Measurements from ENCODE around the gene EGFL7.
A peak's percentile ranks its signal among the peaks of the same experiment; 100 is the strongest.
"Not testable (repeated sequence)": the region's sequence is repeated elsewhere in the genome, so short reads cannot be mapped to it uniquely, and the experiment has no call there.

The EGFL7 gene

DNA sequence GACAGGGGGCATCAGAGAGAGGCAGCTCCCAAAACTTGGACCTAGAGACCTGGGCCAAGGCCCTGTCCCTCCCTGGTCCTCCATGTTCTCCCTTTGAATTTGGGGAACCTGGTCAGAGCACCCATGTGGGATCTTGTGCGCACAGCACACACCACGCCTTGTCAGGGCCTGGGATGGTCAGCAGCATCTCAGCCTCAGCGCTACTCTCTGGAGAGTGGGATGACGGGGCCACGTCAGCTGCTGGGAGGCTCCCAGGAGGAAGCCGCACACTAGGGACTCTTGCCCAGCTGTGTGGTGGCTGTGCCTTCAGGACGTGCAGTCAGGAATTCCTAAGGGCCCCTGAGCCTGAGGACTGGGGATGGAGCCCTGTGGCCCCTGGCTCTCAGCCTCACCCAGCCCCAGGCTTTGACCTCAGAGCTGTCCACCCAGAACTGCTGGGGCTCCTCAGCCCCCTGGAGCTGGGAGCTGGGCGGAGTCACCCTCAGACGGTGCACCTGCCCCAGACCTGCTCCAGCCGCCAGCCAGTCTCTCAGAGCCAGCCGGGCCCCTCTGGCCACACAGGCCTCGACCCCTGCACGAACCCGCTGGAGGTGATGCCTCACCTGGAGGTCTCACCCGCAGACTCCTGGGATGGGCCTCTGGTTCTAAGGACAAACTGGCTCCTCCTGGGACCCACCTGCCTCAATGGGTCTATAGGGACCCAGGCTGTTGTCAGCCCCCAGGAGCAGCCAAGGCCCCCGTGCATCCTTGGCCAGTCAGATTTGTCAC lies 38.3 kb upstream of the EGFL7 start:
- no peak for DNase-seq (ENCODE audit: low read depth in 2 of 2)

DNA sequence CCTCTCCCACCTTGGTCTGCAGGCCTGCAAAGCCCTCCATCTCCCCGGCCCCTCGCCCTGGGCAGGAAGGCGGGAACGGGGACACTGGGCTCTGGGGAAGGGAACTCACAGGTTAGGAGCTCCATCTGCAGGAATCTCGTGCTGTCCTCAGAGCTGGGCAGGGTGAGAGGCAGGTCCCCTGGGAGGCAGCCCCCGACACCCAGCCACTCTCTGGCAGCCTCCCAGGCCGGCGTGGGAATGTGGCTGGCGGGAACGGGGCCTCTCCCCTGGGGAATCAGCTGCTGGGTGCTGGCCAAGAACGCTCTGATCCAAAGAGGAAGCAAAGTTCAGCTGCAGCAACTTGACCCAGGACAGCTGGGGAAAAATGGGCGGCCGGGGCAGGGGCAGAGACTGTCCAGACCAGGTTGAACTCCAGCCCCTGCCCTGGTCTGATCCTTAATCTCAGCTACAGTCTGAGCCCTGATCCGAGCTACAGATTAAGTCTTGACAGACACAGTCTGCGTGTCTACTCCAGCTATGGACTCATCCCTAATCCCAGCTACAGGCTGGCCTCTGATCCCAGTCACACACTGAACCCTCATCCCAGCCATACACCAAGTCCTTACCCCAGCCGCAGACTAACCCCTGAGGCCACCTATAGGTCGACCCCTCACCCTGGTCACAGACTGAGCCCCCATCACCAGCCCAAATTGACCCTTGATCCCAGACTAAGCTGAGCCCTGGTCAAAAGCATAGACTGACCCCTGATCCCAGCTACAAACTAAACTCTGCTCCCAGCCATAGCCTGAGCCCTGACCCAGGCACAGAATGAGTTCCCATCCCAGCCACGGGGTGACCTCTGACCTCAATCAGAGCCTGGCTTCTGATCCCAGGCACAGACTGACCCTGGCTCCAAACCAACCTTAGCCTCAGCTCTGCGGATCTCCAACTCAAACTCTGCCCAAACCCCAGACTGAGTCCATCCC lies 37.3 kb upstream of the EGFL7 start:
- no peak for DNase-seq (ENCODE audit: low read depth in 2 of 2)

DNA sequence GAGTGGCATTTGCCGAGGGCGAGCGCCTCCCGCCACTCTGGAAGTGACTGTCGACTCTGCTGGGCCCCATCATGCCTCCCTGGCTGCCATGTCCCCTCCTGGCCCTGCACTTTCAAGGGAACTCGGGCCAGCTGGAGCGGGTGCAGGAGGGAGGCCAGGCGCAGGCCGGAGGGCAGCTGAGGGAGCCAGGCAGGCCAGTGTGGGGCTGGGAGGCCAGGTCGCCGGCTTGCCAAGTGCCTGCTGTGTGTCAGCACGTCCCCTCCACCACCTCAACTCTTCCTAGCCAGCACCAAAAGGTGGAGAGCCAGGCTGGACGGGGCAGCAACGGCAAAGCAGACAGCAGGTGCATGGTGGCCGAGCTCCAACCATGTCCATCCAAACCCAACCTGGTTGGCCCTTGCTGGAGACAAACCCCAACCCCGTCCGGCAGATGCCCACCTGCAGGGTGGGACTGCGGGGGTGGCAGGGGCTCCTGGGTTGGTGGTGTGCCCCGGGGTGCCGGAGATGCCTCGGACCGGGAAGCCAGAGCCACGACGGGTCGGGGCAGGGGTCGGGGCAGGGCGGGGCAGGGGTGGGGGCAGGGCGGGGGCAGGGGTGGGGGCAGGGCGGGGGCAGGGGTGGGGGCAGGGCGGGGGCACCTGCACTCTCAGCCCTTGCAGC lies 36.5 kb upstream of the EGFL7 start:
- DNase-seq (ENCODE audit: low read depth in 2 of 2): no peak

DNA sequence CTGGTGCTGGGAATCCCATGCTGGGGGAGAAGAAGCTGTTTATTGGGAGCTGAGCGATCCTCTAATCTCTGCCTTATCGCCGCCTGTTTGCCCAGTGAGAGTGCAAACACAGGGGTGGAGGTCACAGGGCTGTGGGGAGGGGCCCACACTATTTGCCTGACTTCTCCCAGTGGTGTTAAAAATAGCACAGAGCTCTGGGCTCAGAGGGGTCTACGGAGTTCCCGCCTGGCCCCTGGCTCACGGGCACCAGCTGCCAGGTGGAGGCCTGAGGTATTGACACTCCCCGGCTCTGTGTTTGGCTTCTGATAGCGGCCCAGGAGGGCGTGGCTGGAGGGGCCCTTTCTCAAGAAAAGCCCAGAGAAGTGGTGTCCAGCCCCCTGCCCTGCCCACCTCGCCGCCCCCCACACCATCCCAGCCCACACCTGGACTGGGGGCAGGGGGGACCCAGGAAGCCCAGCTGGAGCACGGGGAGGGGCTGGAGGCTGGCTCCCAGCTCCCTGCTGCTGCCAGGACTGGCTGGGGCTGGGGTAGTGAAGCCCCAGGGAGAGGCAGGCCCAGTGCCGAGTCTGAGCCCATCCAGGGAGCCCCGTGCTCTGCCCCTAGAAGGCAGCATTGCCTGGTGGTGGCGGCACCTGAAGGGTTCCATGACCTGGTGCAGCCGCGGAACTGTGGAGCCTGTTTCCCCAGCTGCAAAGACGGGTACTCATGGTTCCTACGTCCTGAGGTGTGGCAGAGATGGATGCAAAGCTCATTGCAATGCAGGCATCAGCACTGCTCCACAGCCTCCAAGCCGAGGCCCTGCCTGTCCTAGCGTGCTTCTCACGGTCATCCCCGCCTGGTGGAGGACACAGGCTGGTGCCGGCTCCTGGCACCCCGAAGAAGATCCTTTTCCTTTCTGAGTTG lies 35.7 kb upstream of the EGFL7 start:
- DNase-seq (ENCODE audit: low read depth in 2 of 2): no peak

DNA sequence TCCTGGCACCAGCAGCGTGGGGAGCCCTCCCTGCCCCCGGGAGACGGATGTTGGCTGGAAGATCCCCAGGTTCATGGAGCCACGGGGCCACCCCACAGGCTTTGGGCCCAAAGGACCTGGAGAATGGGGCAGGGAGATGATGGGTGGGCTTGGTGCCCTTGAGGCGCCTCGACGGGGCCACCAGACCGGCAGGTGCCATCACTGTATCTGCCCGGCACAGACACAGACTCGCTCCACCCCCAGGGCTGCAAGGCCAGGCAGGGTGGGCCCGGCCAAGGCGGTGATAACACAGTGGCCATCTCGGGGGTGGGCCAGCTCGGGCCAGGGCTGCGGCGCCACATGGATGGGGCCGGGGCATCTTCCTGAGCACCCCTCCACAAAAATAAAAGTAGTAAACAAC lies 35.0 kb upstream of the EGFL7 start:
- no peak for DNase-seq (ENCODE audit: low read depth in 2 of 2)

DNA sequence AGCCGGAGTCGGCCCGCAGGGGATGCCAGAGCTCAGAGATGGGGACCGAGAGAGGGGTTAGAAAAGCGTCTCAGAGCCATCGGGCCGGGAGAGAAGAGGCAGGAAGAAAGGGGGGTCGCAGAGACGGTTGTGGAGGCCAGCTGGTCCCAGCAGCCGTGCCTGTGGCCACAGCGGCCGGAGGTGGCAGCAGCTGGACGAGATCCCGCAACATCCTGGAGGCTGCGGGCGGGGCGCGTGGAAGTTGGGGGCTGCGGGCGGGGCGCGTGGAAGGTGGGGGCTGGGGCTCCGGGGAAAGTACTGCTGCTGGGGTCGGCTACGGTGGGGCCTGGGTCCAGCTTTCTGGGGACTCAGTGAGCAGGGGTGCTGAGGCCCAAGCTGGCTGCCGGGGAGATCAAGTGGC lies 34.4 kb upstream of the EGFL7 start:
- no peak for DNase-seq (ENCODE audit: low read depth in 2 of 2)

DNA sequence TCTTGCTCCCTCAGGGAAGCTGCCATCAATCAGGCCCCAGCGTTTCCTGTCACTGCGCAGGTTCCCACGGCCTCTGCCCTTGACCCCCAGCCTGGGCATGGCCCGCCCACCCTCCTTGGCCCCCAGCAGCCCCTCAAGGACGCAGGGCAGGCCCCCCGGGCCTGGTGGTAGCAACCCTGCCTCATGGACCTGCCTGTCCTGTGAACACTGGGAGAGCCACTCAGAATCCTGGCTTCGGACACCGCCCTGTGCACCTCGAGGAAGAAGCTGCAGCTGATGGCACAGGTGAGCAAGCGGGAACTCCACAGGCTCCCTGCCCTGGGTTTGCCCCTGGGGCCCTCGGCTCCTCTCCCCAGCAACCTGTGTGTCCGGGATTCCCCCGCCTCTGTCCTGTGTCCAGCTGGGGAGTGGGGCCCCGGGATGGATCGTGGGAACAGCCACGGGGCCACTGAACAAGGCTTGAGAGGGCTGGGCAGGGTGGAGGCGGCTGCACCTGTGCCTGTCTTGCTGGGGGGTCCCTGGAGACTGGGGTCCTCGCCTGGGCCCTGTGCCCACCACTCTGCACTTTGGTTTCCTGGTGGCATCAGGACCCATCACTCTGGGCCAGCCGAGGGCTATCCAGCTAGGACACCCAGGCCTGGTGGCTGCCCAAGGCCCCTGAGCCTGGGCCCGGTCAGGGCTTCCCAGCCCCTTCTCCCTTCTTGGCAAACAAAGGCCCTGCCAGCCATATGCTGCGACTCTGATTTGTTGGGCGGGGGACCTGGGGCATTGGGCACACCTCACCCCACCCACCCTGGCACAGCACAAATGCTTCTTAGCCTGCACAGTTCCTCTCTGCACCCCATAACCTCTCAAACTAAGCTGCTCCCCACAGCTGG lies 33.5 kb upstream of the EGFL7 start:
- no peak for DNase-seq (ENCODE audit: low read depth in 2 of 2)

DNA sequence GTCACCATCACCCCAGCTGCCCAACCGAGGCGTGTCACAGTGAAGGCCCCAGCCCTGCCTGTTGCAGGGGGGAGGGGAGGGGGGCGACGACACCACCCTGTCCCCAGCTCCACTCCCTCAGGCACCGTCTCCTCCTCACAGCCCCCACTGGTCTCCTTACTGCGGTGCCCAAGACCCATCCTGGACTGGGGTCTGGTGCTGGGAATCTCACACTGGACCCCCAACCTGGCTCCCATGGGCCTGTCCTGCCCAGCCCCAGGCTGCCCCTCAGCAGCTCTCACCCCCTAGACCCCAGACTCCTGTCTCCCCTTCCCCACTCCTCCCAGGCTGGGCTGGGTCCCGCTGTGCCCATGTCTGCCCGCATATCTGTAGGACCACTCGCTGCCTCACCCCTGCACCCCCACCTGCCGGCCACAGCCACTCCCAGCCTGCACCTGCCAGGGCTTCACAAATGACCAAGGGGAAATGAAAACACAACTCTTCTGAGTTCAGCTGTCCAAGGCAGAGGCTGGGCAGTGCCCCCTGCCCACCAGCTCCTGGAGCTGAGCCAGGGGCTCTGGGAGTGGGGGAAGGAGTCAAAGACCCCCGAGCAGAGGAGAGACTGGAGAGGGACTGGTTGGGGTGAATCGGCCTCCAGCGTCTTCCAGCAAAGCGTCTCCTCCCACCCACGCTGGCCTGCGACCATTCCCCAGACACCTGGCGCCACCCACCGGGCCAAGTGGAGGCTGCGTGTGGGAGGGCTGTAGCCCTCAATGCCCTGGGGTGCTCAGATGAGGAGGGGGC lies 32.6 kb upstream of the EGFL7 start:
- peak; percentile 33 to 44 for DNase-seq (ENCODE audit: low read depth in 2 of 2)

DNA sequence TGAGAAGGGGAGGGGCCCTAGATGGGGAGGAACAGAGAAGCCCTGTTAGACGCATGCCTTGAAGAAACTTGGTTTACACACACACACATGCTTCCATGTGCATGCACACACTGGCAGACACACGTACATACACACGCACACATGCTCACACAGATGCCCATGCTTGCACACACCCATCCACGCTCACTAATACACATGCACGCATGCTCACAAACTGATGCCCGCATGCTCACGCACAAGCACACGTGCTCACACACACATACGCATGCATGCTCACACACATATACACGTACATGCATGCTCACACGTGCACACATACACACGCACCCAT lies 32.1 kb upstream of the EGFL7 start:
- DNase-seq (ENCODE audit: low read depth in 2 of 2): no peak

DNA sequence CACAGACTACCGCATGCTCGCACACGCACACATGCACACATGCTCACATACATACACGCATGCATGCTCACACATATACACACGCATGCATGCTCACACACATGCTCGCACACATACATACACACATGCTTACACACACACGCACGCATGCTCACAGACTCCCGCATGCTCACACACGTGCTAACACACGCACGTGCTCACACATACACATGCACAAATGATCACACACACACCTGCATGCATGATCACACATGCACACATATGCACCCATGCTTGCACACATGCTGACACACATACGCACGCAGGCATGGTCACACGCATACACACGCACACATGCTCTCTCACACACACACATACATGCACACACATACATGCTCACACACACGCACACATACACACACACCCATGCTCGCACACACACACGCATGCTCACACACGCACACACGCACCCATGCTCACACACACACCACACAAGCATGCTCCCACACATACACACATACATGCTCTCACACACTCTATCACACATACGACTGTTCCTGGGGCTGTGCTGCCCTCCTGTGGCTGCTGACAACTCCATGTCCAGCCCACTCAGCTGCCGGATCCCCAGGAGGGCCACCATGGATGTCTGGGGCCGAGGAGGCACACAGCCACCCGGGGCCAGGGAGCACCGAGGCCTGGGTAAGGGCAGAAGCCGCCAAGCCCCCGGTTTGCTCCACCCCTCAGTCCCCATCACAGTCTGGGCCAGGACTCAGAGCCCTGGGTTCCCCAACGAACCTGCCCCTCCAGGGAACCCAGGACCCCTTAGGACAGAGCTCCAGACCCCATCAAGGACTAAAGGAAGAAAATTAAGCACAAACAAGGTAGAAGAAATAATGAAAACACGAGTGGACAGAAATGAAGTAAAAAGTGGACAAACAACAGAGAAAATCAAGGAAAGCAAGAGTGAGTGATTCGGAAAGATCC lies 31.4 kb upstream of the EGFL7 start:
- peak; percentile 45 to 64 for DNase-seq (ENCODE audit: low read depth in 2 of 2)

DNA sequence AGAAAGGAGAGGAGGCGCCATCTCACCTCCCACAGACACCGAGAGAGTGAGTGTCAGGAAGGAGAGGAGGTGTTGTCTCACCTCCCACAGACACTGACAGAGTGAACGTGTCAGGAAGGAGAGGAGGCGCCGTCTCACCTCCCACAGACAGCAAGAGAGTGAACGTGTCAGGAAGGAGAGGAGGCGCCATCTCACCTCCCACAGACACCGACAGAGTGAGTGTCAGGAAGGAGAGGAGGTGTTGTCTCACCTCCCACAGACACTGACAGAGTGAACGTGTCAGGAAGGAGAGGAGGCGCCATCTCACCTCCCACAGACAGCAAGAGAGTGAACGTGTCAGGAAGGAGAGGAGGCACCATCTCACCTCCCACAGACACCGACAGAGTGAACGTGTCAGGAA lies 30.6 kb upstream of the EGFL7 start:
- not testable (repeated sequence) for DNase-seq (ENCODE audit: low read depth in 2 of 2)

DNA sequence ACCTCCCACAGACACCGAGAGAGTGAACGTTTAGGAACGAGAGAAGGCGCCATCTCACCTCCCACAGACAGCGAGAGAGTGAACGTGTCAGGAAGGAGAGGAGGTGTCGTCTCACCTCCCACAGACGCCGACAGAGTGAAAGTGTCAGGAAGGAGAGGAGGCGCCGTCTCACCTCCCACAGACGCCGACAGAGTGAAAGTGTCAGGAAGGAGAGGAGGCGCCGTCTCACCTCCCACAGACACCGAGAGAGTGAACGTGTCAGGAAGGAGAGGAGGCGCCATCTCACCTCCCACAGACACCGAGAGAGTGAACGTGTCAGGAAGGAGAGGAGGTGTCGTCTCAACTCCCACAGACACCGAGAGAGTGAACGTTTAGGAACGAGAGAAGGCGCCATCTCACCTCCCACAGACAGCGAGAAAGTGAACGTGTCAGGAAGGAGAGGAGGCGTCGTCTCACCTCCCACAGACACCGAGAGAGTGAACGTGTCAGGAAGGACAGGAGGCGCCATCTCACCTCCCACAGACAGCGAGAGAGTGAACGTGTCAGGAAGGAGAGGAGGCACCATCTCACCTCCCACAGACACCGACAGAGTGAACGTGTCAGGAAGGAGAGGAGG lies 30.1 kb upstream of the EGFL7 start:
- not testable (repeated sequence) for DNase-seq (ENCODE audit: low read depth in 2 of 2)

DNA sequence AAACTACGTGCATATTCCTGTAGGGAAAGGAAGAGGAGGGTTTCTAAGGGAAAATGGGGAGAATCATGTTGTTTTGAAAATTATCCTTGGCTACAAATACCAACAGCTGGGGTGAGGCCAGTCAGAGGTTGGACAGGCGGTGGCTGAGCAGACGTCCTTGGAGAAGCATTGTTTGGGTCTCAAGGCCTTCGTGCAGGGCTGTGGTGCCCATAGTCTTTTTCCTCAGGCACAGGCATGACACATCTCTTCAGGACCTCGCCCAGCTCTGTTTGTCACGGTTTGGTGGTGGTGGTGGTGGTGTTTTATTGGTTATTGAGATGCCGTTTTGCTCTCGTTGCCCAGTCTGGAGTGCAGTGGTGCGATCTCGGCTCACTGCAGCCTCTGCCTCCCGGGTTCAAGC lies 27.8 kb upstream of the EGFL7 start:
- DNase-seq (ENCODE audit: low read depth in 2 of 2): no peak

DNA sequence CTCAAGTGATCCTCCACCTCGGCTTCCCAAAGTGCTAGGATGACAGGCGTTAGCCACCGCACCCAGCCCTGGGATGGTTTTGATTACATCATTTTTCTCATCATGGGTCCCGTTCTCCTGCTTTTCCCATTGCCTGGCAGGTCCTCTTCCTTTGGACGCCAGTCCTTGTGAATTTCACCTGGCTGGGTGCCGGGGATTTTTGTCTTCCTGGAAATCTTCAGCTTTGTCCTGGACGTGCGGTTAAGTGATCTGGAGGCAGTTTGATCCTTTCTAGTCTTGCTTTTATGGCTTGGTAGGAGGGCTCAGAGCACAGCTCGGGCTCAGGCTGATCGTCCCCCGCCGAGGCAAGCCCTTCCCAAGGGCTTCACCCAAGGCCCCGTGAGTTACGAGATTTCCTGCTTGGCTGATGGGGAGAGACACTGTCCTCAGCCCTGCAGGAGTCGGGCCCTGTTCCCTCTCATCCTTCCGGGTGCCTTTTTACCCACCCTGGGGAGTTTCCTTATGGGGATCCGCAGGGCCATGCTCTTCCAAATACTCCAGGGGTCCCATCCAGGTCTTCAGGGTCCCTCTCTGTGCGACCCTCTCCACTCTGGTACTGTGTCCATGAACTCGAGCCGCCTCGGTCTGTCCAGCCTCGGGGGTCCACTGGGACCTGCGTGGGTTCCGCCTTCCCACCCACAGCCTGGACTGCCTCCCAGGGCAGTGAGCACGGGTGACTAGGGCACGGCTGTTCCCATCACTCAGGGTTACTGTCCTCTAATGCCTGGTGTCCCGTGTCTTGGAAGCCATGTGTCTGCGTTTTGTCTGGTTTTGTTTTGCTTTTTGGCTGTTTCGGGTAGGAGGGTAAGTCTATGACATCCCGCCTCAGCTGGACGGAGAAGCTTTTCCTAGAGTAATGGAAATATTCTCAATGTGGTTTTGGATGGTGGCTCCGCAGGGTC lies 22.3 kb upstream of the EGFL7 start:
- no peak for DNase-seq (ENCODE audit: low read depth in 2 of 2)

DNA sequence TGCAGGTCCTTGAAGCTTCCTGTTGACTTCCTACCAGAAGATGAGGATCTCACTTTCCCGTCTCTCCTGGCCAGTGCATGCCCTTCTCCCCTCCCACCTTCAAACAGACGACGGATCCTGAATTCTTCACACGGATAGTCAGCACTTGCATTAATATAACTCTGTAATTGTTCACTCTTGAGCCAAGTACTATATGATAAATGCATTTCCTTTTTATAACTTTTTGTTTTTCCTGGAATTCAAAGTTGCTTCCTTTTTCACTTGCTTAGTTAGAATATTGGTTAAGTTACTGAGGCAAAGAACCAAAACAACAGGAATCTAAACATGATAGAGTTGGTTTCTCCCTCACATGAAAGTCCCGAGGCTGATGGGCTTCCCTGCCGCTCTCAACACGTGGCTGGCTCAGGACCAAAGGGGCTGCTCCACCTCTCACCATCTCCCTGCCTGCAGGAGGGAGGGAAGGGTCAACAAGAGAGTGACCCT lies 20.2 kb upstream of the EGFL7 start:
- no peak for DNase-seq (ENCODE audit: low read depth in 2 of 2)

DNA sequence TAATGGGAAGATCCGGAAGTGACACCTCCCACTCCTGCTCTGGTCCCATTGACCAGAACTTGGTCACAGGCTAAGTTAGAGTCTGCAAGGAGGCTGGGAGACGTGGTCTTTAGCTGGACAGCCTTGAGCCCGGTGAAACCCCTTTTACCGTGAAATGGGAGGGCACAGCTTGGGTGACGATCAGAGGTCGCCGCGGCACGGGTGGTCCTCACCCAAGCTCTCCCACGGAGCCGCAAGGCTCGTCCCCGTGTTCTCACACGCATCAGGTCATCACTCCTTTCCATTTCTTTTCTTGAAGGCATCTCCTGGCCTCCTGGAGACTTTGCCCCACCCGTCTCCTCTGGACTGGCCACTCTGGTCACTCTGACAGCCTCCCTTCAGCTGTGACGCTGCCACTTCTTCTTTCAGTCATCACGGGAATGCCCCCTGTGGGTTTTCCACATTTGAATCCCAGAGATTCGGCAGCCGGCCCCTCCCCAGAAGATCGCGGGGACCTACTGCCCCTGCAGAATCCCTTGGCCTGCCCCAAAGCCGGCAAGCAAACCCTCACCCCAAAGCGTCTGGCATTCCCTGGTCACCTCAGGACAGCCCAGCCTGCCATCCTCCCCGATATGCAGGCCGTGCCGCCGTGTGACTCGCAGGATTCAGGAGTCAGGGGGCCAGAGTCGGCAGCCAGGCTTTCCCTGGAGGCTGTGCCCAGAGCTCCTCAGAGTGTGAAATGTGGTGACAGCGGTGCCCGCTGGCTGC lies 18.9 kb upstream of the EGFL7 start:
- DNase-seq (ENCODE audit: low read depth in 2 of 2): no peak
